ENCODE data around the gene LNPEP. TPM values are rescaled to one million over a fixed set of nuclear protein-coding genes. Genes with fewer than 3 reads are reported as not detected.

Gene LNPEP
- total and polyA plus RNA-seq, 2 of the 13 experiments (the other 11 are each of a cell fraction or from before 2014, with no cell fraction given), result 8.0 to 16.9 TPM

GRCh38 chr5:97009921-97010320 lies 74.0 kb downstream of the LNPEP start:
- in situ Hi-C loops (cut with HindIII; ENCODE audit: extremely low pct_ligation_motif_present, low pct_unique_long_range_greater_than_20kb) (no loop called here), intact Hi-C loops (cut with micrococcal nuclease; ENCODE audit: unreplicated experiment) (no loop called here)
- H3K9ac ChIP-seq (ENCODE audit: insufficient read depth, low read depth, low read length), result no peak overlapping the region
- H3K4me2 ChIP-seq (ENCODE audit: low read depth, low read length), result no peak overlapping the region
- H3K4me1 ChIP-seq (ENCODE audit: insufficient read depth, low read length), result no peaks in the 10 kb centered on the region
- FAIRE-seq (no peak), DNase-seq (ENCODE audit: low spot score) (no peak), ATAC-seq (no peak)
- H3K4me3 ChIP-seq (replicated peaks in 1 of 3; ENCODE audit: insufficient read depth in 1 of 3, low read depth in 2 of 3, low read length in 3 of 3), result no peak overlapping the region
- no peaks in the 10 kb centered on the region for H4K20me1 ChIP-seq (ENCODE audit: insufficient read depth, low read length)
- ChIA-PET POLR2A (no interaction called here), CTCF (ENCODE audit: low intra/inter-chr PET ratio, low total read pairs) (no interaction called here)
- TF ChIP-seq MAFF (IDR thresholded peaks at IDR 0.05; ENCODE audit: low read depth, low read length), result peak; percentile 62
- no peak for TF ChIP-seq DDIT3 (CRISPR knock-in tag; IDR thresholded peaks at IDR 0.05)
- peak; percentile 52 to 75 for TF ChIP-seq MAFK (conservative IDR thresholded peaks at IDR 0.05 in 1 of 2, IDR thresholded peaks at IDR 0.05 in 1 of 2; ENCODE audit: low read length in 2 of 2)
- no peaks in the 10 kb centered on the region for H3K9me3 ChIP-seq (ENCODE audit: low read length)
- no peak overlapping the region for H3K27ac ChIP-seq (ENCODE audit: extremely low read length, insufficient read depth, low read length)
- peaks cover 2 to 6% of the 10 kb centered on the region in 2 experiments for H3K36me3 ChIP-seq (replicated peaks in 1 of 2; ENCODE audit: control insufficient read depth in 1 of 2, insufficient read depth in 2 of 2, low read length in 2 of 2)
- BruUV-seq (replicated peaks), result no TSS peak
- 98% methylated on average over 1 of the region's 1 CpG for WGBS (ENCODE audit: low lambda C conversion rate)
- H3K27me3 ChIP-seq (ENCODE audit: control insufficient read depth in 1 of 2, insufficient read depth in 2 of 2, low read length in 2 of 2), result no peaks in the 10 kb centered on the region
- H3K79me2 ChIP-seq (ENCODE audit: insufficient read depth, low read length), result no peaks in the 10 kb centered on the region
- H2AFZ ChIP-seq (ENCODE audit: low read length), result no peak overlapping the region

- WGBS (ENCODE audit: low lambda C conversion rate), result 94% methylated on average over 3 of the region's 3 CpGs
- no peak for ATAC-seq
- TF ChIP-seq ZFYVE20 (CRISPR knock-in tag; IDR thresholded peaks at IDR 0.05; ENCODE audit: borderline replicate concordance, low read depth) (no peak), PAX8 (CRISPR knock-in tag; IDR thresholded peaks at IDR 0.05; ENCODE audit: borderline replicate concordance) (no peak), PLSCR1 (CRISPR knock-in tag; IDR thresholded peaks at IDR 0.05; ENCODE audit: borderline replicate concordance) (no peak), ZNF546 (CRISPR knock-in tag; conservative IDR thresholded peaks at IDR 0.05) (no peak), SP4 (CRISPR knock-in tag; IDR thresholded peaks at IDR 0.05) (no peak), ARID5B (CRISPR knock-in tag; IDR thresholded peaks at IDR 0.05) (no peak), MED8 (CRISPR knock-in tag; IDR thresholded peaks at IDR 0.05; ENCODE audit: insufficient replicate concordance) (no peak), SP1 (IDR thresholded peaks at IDR 0.05) (no peak), SP1 (CRISPR knock-in tag; IDR thresholded peaks at IDR 0.05) (no peak), SPEN (CRISPR knock-in tag; IDR thresholded peaks at IDR 0.05; ENCODE audit: low read depth) (no peak), MTA1 (CRISPR knock-in tag; IDR thresholded peaks at IDR 0.05; ENCODE audit: borderline replicate concordance) (no peak)
- H3K36me3 ChIP-seq (replicated peaks in 1 of 2; ENCODE audit: control insufficient read depth in 1 of 2, insufficient read depth in 2 of 2, low read length in 2 of 2), result peaks cover 2 to 6% of the 10 kb centered on the region in 2 experiments
- BruUV-seq (replicated peaks), result no TSS peak
- ChIA-PET CTCF (ENCODE audit: low intra/inter-chr PET ratio, low total read pairs) (no interaction called here), POLR2A (no interaction called here)
- H3K9ac ChIP-seq (ENCODE audit: insufficient read depth, low read depth, low read length), result no peak overlapping the region
- H3K4me2 ChIP-seq (ENCODE audit: low read depth, low read length), result no peak overlapping the region
- no peaks in the 10 kb centered on the region for H3K4me1 ChIP-seq (ENCODE audit: insufficient read depth, low read length)
- no peaks in the 10 kb centered on the region for H3K27me3 ChIP-seq (ENCODE audit: control insufficient read depth in 1 of 2, insufficient read depth in 2 of 2, low read length in 2 of 2)
- DNase-seq (ENCODE audit: low spot score), result no peak
- in situ Hi-C loops (cut with HindIII; ENCODE audit: extremely low pct_ligation_motif_present, low pct_unique_long_range_greater_than_20kb), result no loop called here
- intact Hi-C loops (cut with micrococcal nuclease; ENCODE audit: unreplicated experiment), result no loop called here
- no peak overlapping the region for H3K4me3 ChIP-seq (replicated peaks in 1 of 3; ENCODE audit: insufficient read depth in 1 of 3, low read depth in 2 of 3, low read length in 3 of 3)
- H4K20me1 ChIP-seq (ENCODE audit: insufficient read depth, low read length), result no peaks in the 10 kb centered on the region
- no peak for FAIRE-seq
- no peak overlapping the region for H2AFZ ChIP-seq (ENCODE audit: low read length)
- H3K27ac ChIP-seq (ENCODE audit: extremely low read length, insufficient read depth, low read length), result no peak overlapping the region
- H3K79me2 ChIP-seq (ENCODE audit: insufficient read depth, low read length), result no peaks in the 10 kb centered on the region
- H3K9me3 ChIP-seq (ENCODE audit: low read length), result no peaks in the 10 kb centered on the region
Measured at GRCh38 chr5:97010606-97011005, 74.7 kb downstream of the LNPEP start.

Measured in HepG2 (cell line).